Activated T-helper 1 cell treated with anti-CD3 and anti-CD28 coated beads, Interleukin-2, amount 50 U/mL, for 16 hours (primary cell): ENCODE measurements around the gene SLC44A5.
"Not testable (repeated sequence)": the region's sequence is repeated elsewhere in the genome, so short reads cannot be mapped to it uniquely, and the experiment has no call there.

ENCODE experiments used
- DNase-seq, 2 donors: peaks; one replicate each; pipeline ENCODE4 v3.0.0-alpha.2; 2020; ENCODE audit warnings: low read depth in 1 of 2, low spot score in 1 of 2

SLC44A5 gene

GRCh38 chr1:75611014-75611413, at the start of gene SLC44A5:
TSS of gene SLC44A5 (minus strand) at chr1:75611114. CDS start at chr1:75541447, 69,667 bp downstream.
- DNase-seq = no peak

GRCh38 chr1:75655931-75656330, 45.0 kb upstream of the SLC44A5 start:
- no peak for DNase-seq

- DNase-seq = not testable (repeated sequence)
These were observed 36.3 kb upstream of the SLC44A5 start for GRCh38 chr1:75647183-75647582.

GRCh38 chr1:75645153-75645552, 34.2 kb upstream of the SLC44A5 start:
- not testable (repeated sequence) for DNase-seq

DNA sequence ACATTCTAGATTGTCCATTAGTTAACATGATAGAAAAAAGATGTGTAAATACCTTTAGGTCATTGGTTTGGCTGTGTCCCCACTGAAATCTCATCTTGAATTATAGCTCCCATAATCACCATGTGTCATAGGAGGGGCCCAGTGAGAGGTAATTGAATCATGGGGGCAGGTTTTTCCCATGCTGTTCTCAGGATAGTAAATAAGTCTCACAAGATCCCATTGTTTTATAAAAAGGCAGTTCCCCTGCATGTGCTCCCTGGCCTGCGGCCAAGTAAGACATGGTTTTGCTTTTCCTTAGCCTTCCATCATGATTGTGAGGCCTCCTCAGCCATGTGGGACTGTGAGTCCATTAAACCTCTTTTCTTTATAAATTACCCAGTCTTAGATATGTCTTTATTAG, 32.5 kb upstream of the SLC44A5 start:
- no peak for DNase-seq

DNA sequence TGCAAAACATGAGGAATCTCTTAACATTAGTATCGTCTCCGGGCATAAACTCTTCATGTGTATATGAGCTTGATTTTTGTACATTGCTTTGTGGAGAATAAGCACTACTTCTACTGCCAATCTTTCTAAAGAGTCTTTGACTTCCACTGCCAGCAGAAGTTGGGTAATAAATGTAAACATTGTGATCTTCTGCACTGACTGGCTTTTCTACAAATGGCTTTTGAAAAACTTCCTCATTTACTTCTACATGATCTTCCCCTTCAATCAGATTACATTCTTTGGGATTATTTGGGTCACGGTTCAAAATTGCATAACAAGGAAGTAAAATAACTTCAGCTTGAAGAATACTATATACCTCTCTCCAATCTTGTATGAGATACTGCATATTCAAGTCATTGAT, 30.4 kb upstream of the SLC44A5 start:
- DNase-seq = no peak

GRCh38 chr1:75640137-75640536, 29.2 kb upstream of the SLC44A5 start:
- no peak for DNase-seq

GRCh38 chr1:75632350-75632949, 21.5 kb upstream of the SLC44A5 start:
- DNase-seq = no peak

DNA sequence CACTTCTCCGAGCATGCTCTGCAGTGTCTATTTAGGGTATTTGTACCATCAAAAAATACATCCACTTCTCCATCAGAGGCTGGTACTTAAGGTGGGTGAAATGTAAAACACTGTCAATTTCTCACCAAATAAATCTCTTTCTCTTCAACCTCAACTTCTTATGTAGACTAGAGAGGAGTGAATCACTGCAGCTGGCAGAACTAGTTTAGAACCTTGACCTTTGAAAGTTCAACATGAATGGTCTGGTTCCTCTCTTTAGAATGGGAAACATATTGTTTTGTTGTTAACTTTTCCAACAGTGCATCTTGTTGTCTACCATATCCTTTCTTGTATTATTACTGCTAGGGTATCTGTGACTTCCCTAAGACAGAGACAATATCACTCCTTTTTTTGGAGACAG, 20.1 kb upstream of the SLC44A5 start:
- DNase-seq = no peak

- no peak for DNase-seq
These were observed 19.2 kb upstream of the SLC44A5 start for GRCh38 chr1:75630004-75630594.

DNA sequence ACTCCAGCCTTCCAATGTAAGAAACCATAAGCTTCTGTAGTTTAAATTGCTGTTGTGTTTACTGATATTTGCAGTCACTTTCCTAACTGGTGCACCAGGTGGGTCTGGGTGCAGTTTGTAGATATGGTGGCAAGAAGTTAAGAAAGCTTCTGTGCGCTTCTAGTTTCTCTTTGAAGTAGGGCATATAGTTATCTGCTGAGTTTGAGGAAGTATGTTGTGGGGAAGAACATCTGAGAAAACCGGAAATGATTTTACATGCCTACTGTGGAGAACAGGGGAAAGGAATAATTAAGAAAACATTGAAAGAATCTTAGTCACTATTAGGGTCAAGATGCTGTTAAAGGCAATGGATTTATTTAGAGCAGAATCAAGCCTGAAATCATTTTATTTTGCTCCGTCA, 14.9 kb upstream of the SLC44A5 start:
- DNase-seq = no peak

- no peak for DNase-seq
These were observed 7.5 kb upstream of the SLC44A5 start for GRCh38 chr1:75618382-75618781.

DNA sequence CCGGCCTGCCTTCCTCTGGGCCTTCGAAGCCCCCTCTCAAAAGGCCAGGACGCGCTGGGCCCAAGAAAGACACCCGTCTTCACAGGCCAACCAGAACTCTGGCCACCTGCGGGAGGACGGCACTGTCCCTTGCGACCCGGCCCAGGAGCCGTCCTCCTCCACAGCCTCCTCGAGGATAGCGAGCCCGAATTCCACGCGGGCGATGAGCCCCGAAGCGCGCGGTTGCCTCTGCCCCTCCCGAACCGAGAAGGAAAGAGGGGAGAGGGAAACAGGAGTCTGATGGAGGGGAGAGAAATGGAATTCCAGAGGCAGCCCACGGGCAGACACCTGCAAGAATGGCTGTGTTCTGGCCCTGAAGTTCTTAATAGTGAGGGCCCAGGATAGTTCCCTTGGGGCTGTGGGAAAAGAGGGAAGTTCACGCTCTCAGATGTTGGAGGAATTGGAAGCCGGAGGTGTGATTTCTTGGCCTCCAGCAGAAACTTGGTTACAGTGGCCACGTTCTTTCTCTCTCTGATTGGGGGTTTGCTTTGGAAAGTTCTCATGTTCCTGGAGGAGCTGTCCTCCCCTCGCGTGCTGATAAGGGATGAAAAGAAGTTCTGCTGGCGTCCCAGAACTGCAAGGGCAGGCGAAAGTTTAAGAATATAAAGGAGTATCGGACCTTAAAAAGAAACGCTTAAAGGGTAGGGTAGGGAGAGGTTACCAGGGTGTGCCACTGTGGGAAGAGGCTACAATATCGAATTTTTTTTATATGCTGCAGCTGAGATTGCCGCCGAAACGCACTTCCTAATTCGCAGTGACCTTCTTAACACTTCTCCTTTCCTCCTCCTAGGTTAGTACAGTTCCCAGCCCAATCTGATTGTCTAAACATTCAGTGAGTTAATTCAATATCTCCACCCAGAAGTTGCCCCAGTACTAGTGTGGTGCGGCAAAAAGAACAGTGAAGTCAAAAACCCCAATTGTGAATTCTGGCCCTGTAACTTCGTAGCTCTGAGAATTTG, 5.8 kb upstream of the SLC44A5 start:
- no peak for DNase-seq

DNA sequence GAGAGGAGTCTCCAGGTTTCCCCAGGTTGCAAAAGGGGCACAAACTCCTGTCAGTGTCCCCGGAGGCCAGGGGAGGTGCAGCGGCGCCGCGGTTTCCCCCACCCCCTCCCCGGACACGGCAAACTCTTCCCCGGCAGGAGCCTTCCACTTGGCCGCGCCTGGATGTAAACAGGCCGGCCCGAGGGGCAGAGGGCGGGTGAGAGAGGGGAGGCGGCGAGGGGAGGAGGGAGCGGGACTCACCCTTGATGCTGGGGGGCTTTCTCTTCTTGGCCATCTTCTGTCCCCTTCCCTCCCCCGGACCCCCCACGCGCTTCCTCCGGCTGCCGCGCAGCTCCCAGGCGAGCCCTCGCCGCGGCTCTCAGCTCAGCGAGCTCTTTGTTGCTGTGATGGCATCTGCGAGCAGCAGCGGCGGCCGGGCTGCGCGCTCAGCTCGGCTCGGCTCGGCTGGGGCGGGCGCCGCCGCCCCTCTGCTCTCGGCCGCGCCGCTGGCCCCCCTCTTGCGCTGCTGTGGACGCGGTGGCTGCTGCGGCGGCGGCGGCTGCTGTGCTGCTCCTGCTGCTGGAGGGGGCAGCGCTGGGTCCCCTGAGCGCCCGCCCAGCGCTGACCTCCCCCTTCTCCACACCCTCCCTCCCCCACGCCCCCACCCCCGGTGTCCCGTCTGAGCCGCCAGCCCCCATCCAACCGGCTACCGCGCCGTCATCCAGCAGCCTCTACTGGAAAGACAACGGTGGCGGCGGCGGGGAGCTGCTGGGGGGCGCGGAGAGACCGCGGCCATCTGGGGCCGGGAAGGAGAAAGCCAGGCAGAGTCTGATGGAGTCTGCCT, 4.9 kb upstream of the SLC44A5 start:
- no peak for DNase-seq

- no peak for DNase-seq
These were observed 3.5 kb upstream of the SLC44A5 start for GRCh38 chr1:75614399-75614756.

DNA sequence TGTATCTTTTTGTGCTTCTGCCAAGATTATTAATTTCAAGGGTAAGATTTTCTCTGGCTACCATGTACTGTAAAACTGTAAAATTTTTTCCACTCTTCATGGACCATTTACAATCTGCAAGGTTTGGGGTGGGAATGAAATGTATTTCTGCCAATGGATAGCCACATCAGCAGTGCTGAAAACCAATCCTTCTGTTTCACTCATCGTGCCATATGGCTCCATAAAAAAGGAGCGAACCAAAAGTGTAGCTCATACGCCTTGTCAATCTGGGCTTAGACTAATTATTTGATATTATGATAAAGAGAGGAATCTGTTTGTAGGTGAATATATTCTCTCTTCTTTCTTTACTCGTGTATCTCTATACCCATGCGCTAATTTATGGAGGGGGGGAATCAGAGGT, 3.0 kb upstream of the SLC44A5 start:
- no peak for DNase-seq

GRCh38 chr1:75612976-75613375, 2.1 kb upstream of the SLC44A5 start:
- DNase-seq = no peak

DNA sequence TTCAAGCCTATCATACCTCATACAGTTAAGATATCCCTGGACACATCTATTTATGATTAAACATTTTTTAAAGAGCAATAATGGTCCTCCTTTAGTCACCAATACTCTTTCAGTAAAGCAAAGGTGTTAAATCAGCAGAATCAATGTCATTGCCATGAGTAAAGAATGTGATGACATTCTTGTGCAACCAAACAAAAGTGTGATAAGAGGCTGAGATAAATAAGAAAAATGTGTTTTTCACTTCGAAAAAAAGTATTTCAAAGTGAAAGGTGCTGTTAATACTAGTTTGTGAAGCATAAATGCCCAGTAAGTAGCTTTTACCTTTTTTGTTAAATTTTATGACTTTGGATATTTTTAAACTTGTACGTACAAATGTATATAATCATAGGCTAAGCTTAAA, 8.4 kb downstream of the SLC44A5 start:
- DNase-seq = no peak

DNA sequence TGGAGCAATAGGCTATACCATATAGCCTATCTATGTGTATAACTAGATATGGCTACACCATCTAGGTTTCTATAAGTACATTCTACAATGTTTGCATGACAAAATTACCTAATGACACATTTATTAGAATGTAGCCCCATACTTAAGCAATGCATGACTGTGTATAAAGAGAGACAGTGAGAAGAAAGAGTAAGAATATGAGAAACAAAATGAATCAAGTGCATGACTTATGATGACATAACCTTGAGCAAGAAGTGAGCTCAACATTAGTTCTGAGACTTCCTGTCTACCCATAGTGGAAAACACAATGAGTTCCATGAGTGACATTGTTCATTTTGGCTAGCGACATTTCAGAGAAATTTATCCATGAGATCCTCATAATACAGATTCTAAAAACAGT, 10.1 kb downstream of the SLC44A5 start:
- DNase-seq = no peak

DNA sequence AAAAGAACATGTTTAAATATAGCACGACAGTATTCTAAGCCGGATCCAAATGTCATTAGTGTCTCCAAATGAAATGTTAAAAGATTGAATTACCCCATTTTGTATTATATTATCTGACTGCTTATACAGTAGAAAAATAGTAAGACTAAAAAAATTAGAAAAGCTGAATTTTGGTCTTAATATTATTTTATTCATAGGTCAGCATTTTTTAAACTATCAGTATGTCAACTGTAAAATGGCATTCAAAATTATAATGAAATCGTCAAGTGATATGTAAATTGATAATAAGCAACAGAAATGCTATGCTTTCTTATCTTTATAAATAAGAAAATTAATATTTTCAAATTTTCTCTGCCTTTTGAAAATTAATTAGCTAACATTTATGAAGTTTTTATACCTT, 16.6 kb downstream of the SLC44A5 start:
- DNase-seq = no peak

GRCh38 chr1:75593457-75593856, 17.5 kb downstream of the SLC44A5 start:
- not testable (repeated sequence) for DNase-seq
